Natural killer cell (primary cell): Measurements from ENCODE around the gene ATP5F1E. TPM values are rescaled to one million over a fixed set of nuclear protein-coding genes. Genes with fewer than 3 reads are reported as not detected.

Source experiments
- ATAC-seq, 3 donors: fragments of 150-1000 bp in 2 of 3; fragments of 200-7000 bp in 1 of 3; cut with Tn5 transposase; 1 replicate in 1 of 3; 2 replicates in 2 of 3; pipeline ENCODE4 v1.10.0; 2021; ENCODE audit warnings: mild to moderate bottlenecking in 2 of 3, moderate library complexity in 2 of 3
- DNase-seq, 2 donors: peaks; one replicate each; pipeline versions ENCODE4 v3.0.0 to v3.0.0-alpha.2; 2013 to 2021; ENCODE audit warnings: mixed read lengths in 1 of 2
- H3K27ac ChIP-seq: one replicate; pipeline ENCODE4 v1.5.1; 2013; ENCODE audit warnings: mild to moderate bottlenecking, low read length
- H3K27me3 ChIP-seq: one replicate; pipeline ENCODE4 v1.6.1; 2013; ENCODE audit warnings: low read length; ENCODE audit not compliant: control insufficient read depth, insufficient read depth
- H3K36me3 ChIP-seq: one replicate; pipeline ENCODE4 v1.6.1; 2013; ENCODE audit warnings: low read length; ENCODE audit not compliant: control insufficient read depth, insufficient read depth
- H3K4me1 ChIP-seq: one replicate; pipeline ENCODE4 v1.6.1; 2013; ENCODE audit warnings: low read length; ENCODE audit not compliant: control insufficient read depth, insufficient read depth
- H3K4me3 ChIP-seq: one replicate; pipeline ENCODE4 v1.5.1; 2013; ENCODE audit warnings: low read length
- H3K9me3 ChIP-seq: one replicate; pipeline ENCODE4 v1.6.1; 2013; ENCODE audit warnings: low read length; ENCODE audit not compliant: control insufficient read depth, insufficient read depth
- H3K27ac Mint-ChIP-seq, 2 donors: one replicate each; pipeline ENCODE4 v1.8.0; 2022; ENCODE audit warnings: mild to moderate bottlenecking in 2 of 2, mixed read lengths in 2 of 2, moderate library complexity in 1 of 2
- H3K27me3 Mint-ChIP-seq, 2 donors: one replicate each; pipeline ENCODE4 v1.8.0; 2022; ENCODE audit warnings: low read depth in 2 of 2, mixed read lengths in 2 of 2
- H3K36me3 Mint-ChIP-seq: one replicate; pipeline ENCODE4 v1.8.0; 2022; ENCODE audit warnings: mixed read lengths
- H3K4me1 Mint-ChIP-seq, 2 donors: one replicate each; pipeline ENCODE4 v1.8.0; 2022; ENCODE audit warnings: mixed read lengths in 2 of 2
- H3K4me3 Mint-ChIP-seq: one replicate; pipeline ENCODE4 v1.8.0; 2022; ENCODE audit warnings: mild to moderate bottlenecking, moderate library complexity, mixed read lengths
- H3K9me3 Mint-ChIP-seq, 2 donors: one replicate each; pipeline ENCODE4 v1.8.0; 2022; ENCODE audit warnings: mixed read lengths in 2 of 2
- CTCF ChIP-seq: fragments of 200-600 bp; IDR thresholded peaks from one replicate; pipeline ENCODE4 v1.8.0; 2022; ENCODE audit warnings: antibody characterized with exemption
- WGBS: methylation state at CpG from one replicate; pipeline ENCODE4 v1.1.7; 2013; ENCODE audit warnings: missing lambda C conversion rate; ENCODE audit not compliant: insufficient coverage; 5-methylcytosine and 5-hydroxymethylcytosine counted together
- intact Hi-C: fragments of 100-400 bp; cut with micrococcal nuclease; formaldehyde crosslinking; loops from one replicate; pipeline ENCODE4 v1.14.2; 2022
- total RNA-seq, 4 donors: library from RNA; stranded (reverse); fragments of 120-200 nt in 1 of 4; gene quantifications; one replicate each; pipeline versions ENCODE4 v1.2.3 to v1.2.4, GENCODE V29; 2013 to 2022

ATP5F1E gene
- total RNA-seq, 3 donors from 2014 or later (not counting 1 experiment from before 2014, with no cell fraction given), result 45.9 to 58.0 (median 50.8) TPM

DNA sequence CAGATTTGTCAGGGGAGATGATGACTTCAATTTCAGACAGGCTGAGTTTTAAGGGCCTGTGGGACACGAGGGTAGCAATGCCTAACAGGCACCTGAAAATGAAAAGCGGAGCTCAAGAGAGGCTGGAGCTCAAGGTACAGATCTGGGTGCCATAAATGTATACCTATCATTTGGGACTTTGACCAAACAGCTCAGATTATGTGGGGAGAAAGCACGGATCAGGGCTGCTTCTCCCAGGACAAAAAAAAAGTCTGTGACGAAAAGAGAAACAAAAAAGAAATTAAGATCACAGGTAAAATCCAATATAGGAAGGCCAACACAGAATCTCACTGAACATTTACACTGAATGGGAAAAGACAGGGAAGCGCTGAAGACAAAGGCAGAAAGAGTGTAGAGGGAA is 8.5 kb upstream of the ATP5F1E start:
- Histone ChIP-seq H3K9me3 (no peaks in the 10 kb centered on the region), H3K27me3 (no peaks in the 10 kb centered on the region), H3K36me3 (peaks cover 25% of the 10 kb centered on the region), H3K4me3 (no peak overlapping the region), H3K4me1 (peaks cover 28% of the 10 kb centered on the region), H3K27ac (no peak overlapping the region)
- no peaks in the 10 kb centered on the region for H3K27me3 Mint-ChIP-seq
- peak overlapping the region; percentile 91 for H3K4me3 Mint-ChIP-seq
- ATAC-seq, result no peak
- intact Hi-C loops, result no loop called here
- H3K27ac Mint-ChIP-seq, result peak overlapping the region in 1 of 2 donors; percentile 84
- no peaks in the 10 kb centered on the region for H3K9me3 Mint-ChIP-seq
- WGBS, result 95% methylated on average over 5 of the region's 5 CpGs
- H3K4me1 Mint-ChIP-seq, result peaks cover 35 to 39% of the 10 kb centered on the region in 2 donors
- DNase-seq, result no peak
- TF ChIP-seq CTCF, result no peak
- peaks cover 17% of the 10 kb centered on the region for H3K36me3 Mint-ChIP-seq

DNA sequence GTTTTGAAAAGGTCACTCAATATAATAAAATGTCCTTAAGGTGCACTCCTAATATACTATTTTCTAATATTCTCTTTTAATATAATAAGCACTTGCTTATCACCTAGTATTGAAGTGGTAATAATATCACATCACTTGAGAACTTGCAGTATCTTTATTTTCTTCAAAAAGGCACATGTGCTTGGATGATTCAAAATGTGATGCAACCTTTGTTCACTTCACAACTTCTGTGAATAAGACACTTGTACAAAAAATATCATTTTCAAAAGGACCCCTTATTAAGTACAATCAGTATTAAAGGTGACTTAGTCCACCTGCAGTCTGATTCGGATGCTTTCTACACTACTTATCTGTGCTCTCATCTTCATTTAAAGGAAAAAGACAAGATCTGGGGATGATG is 7.1 kb upstream of the ATP5F1E start:
- peaks cover 39% of the 10 kb centered on the region for H3K36me3 ChIP-seq

GRCh38 chr20:59037386-59037785 is 5.3 kb upstream of the ATP5F1E start:
- peaks cover 23% of the 10 kb centered on the region for H3K36me3 Mint-ChIP-seq
- peaks cover 26 to 36% of the 10 kb centered on the region in 2 donors for H3K4me1 Mint-ChIP-seq
- Histone ChIP-seq H3K27me3 (no peaks in the 10 kb centered on the region), H3K27ac (no peak overlapping the region), H3K36me3 (peaks cover 44% of the 10 kb centered on the region), H3K9me3 (no peaks in the 10 kb centered on the region), H3K4me1 (peaks cover 21% of the 10 kb centered on the region), H3K4me3 (no peak overlapping the region)
- intact Hi-C loops, result no loop called here
- no peaks in the 10 kb centered on the region for H3K9me3 Mint-ChIP-seq
- ATAC-seq, result no peak
- WGBS, result 94% methylated on average over 12 of the region's 12 CpGs
- H3K27me3 Mint-ChIP-seq, result no peaks in the 10 kb centered on the region
- H3K4me3 Mint-ChIP-seq, result no peak overlapping the region
- no peak for TF ChIP-seq CTCF
- H3K27ac Mint-ChIP-seq, result peak overlapping the region in 1 of 2 donors; percentile 37
- no peak for DNase-seq

More for the DNA sequence above, 7.1 kb upstream of the ATP5F1E start:
- Mint-ChIP-seq H3K27ac (peak overlapping the region in 1 of 2 donors; percentile 30), H3K4me1 (peaks cover 33 to 42% of the 10 kb centered on the region in 2 donors), H3K4me3 (no peak overlapping the region), H3K9me3 (no peaks in the 10 kb centered on the region), H3K27me3 (no peaks in the 10 kb centered on the region), H3K36me3 (peaks cover 23% of the 10 kb centered on the region)
- H3K4me1 ChIP-seq, result peaks cover 28% of the 10 kb centered on the region
- DNase-seq (no peak), ATAC-seq (no peak)
- H3K9me3 ChIP-seq, result no peaks in the 10 kb centered on the region
- TF ChIP-seq CTCF, result no peak
- intact Hi-C loops, result no loop called here
- H3K4me3 ChIP-seq, result no peak overlapping the region
- WGBS, result 70% methylated on average over 1 of the region's 1 CpG
- H3K27me3 ChIP-seq, result no peaks in the 10 kb centered on the region
- no peak overlapping the region for H3K27ac ChIP-seq

GRCh38 chr20:59035381-59035780 is 3.2 kb upstream of the ATP5F1E start:
- DNase-seq (no peak), ATAC-seq (no peak)
- H3K4me3 ChIP-seq, result no peak overlapping the region
- H3K9me3 ChIP-seq, result no peaks in the 10 kb centered on the region
- Mint-ChIP-seq H3K36me3 (peaks cover 24% of the 10 kb centered on the region), H3K9me3 (no peaks in the 10 kb centered on the region), H3K27me3 (no peaks in the 10 kb centered on the region), H3K4me3 (peak overlapping the region; percentile 28), H3K4me1 (peaks cover 24 to 31% of the 10 kb centered on the region in 2 donors), H3K27ac (no peak overlapping the region)
- peaks cover 44% of the 10 kb centered on the region for H3K36me3 ChIP-seq
- peaks cover 13% of the 10 kb centered on the region for H3K4me1 ChIP-seq
- TF ChIP-seq CTCF, result no peak
- H3K27ac ChIP-seq, result no peak overlapping the region
- H3K27me3 ChIP-seq, result no peaks in the 10 kb centered on the region
- WGBS, result 93% methylated on average over 3 of the region's 3 CpGs
- intact Hi-C loops, result no loop called here
